ENCODE results near the gene FANCI. TPM values are rescaled to one million over a fixed set of nuclear protein-coding genes. Genes with fewer than 3 reads are reported as not detected.
A peak's percentile ranks its signal among the peaks of the same experiment; 100 is the strongest.

Gene FANCI
- total and polyA plus RNA-seq, 4 donors, result 3.2 to 11.9 (median 6.3) TPM

DNA sequence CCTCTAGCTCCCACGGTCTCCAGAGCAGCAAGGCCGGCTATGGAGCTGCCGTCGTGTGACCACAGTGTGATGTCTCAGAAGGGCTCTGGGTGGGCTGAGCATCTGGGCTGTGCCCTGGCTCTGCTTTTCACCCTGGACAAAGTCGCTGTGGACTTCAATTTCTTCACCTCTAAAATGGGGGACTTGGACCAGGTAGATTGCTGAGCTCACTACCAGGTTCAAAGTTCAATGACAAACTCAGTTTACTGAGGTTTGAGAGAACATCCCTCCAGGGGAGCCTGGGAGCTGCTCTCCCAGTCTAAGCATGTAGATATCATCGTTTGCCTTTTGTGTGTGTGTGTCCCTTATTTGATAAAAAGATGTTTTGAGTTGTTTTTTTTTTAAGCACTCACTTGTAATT lies 47.5 kb upstream of the FANCI start:
- Histone ChIP-seq H3K27ac (ENCODE audit: low read depth in 1 of 2, low read length in 1 of 2) (no peak overlapping the region), H3K9me3 (ENCODE audit: control insufficient read depth in 4 of 4, insufficient read depth in 3 of 4, low read length in 3 of 4) (peaks cover 0 to 2% (median 0%) of the 10 kb centered on the region in 4 donors), H3K4me1 (ENCODE audit: control insufficient read depth in 5 of 5, insufficient read depth in 5 of 5, low read length in 5 of 5) (peaks cover 0 to 16% (median 0%) of the 10 kb centered on the region in 5 donors), H3K9ac (ENCODE audit: insufficient read depth in 1 of 2, low read length in 2 of 2) (no peak overlapping the region), H3K4me3 (no peak overlapping the region), H3K27me3 (ENCODE audit: control insufficient read depth in 3 of 3, insufficient read depth in 3 of 3, low read length in 2 of 3) (no peaks in the 10 kb centered on the region), H3K36me3 (ENCODE audit: control insufficient read depth in 4 of 4, insufficient read depth in 4 of 4, low read length in 4 of 4) (peaks cover 12 to 41% (median 25%) of the 10 kb centered on the region in 4 donors)
- WGBS, 2 donors, result 89 to 95% methylated on average over 6 of the region's 6 CpGs
- TF ChIP-seq, protein P1, sequence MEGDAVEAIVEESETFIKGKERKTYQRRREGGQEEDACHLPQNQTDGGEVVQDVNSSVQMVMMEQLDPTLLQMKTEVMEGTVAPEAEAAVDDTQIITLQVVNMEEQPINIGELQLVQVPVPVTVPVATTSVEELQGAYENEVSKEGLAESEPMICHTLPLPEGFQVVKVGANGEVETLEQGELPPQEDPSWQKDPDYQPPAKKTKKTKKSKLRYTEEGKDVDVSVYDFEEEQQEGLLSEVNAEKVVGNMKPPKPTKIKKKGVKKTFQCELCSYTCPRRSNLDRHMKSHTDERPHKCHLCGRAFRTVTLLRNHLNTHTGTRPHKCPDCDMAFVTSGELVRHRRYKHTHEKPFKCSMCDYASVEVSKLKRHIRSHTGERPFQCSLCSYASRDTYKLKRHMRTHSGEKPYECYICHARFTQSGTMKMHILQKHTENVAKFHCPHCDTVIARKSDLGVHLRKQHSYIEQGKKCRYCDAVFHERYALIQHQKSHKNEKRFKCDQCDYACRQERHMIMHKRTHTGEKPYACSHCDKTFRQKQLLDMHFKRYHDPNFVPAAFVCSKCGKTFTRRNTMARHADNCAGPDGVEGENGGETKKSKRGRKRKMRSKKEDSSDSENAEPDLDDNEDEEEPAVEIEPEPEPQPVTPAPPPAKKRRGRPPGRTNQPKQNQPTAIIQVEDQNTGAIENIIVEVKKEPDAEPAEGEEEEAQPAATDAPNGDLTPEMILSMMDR (IDR thresholded peaks at IDR 0.05; ENCODE audit: control extremely low read depth, extremely low read depth), result no peak
- DNase-seq (no peak), ATAC-seq (ENCODE audit: insufficient read depth, low FRiP score) (no peak)

DNA sequence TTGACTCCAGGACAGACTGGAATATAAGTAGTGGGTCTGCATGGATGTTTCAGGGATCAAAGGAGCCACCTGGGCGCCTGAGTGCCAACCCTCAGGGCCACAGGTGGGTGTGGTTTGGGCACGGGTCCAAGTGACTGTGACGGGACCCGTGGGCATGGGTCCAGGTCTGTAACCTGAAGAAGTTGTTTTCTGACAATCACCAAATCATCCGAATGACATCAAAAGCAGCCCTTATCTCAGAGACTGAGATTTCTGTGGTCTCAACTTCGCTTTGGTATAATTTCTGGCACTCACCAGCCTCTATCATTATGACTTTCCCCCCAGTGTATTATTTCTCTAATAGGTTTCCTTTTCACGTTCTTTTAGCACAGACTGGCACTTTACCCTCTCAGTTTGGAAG lies 46.8 kb upstream of the FANCI start:
- TF ChIP-seq, protein P1 (IDR thresholded peaks at IDR 0.05; ENCODE audit: control extremely low read depth, extremely low read depth), result no peak
- no peak for ATAC-seq (ENCODE audit: insufficient read depth, low FRiP score)
- no peak overlapping the region for H3K9ac ChIP-seq (ENCODE audit: insufficient read depth in 1 of 2, low read length in 2 of 2)
- 55 to 57% methylated on average over 7 of the region's 7 CpGs for WGBS, 2 donors
- H3K36me3 ChIP-seq (ENCODE audit: control insufficient read depth in 4 of 4, insufficient read depth in 4 of 4, low read length in 4 of 4), result peaks cover 12 to 39% (median 24%) of the 10 kb centered on the region in 4 donors
- no peak overlapping the region for H3K4me3 ChIP-seq
- peak in 2 of 3 donors; percentile 19 to 44 for DNase-seq
- no peaks in the 10 kb centered on the region for H3K27me3 ChIP-seq (ENCODE audit: control insufficient read depth in 3 of 3, insufficient read depth in 3 of 3, low read length in 2 of 3)
- peaks cover 0 to 2% (median 0%) of the 10 kb centered on the region in 4 donors for H3K9me3 ChIP-seq (ENCODE audit: control insufficient read depth in 4 of 4, insufficient read depth in 3 of 4, low read length in 3 of 4)
- peaks cover 0 to 16% (median 0%) of the 10 kb centered on the region in 5 donors for H3K4me1 ChIP-seq (ENCODE audit: control insufficient read depth in 5 of 5, insufficient read depth in 5 of 5, low read length in 5 of 5)
- no peak overlapping the region for H3K27ac ChIP-seq (ENCODE audit: low read depth in 1 of 2, low read length in 1 of 2)

DNA sequence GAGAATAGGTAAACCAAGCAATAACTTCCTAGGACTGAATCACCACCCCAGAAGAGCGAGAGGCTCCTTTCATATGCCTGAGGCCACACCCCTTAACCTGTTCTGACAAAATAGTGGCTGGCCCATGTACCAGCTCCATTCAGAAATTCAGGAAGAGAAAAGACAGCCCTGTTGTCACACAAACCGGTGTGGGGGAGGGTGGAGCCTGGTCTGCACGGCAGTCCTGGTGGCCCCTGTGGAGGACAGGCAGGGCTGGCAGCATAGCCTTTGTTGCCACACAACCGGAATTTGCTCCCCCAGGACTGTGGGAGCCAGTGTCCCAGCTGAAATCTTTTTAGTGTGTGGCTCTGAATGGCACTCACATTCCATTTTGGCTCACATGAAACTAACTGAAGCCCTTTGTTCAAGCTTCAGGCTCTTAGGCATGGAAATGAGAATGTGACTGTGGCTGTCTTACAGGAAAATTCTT lies 46.2 kb upstream of the FANCI start:
- H3K4me3 ChIP-seq, result no peak overlapping the region
- WGBS, 2 donors, result 49 to 56% methylated on average over 4 of the region's 4 CpGs
- no peaks in the 10 kb centered on the region for H3K27me3 ChIP-seq (ENCODE audit: control insufficient read depth in 3 of 3, insufficient read depth in 3 of 3, low read length in 2 of 3)
- TF ChIP-seq, protein P1 (IDR thresholded peaks at IDR 0.05; ENCODE audit: control extremely low read depth, extremely low read depth), result no peak
- DNase-seq, result peak; percentile 54 to 77 (median 69)
- peaks cover 12 to 37% (median 24%) of the 10 kb centered on the region in 4 donors for H3K36me3 ChIP-seq (ENCODE audit: control insufficient read depth in 4 of 4, insufficient read depth in 4 of 4, low read length in 4 of 4)
- H3K9ac ChIP-seq (ENCODE audit: insufficient read depth in 1 of 2, low read length in 2 of 2), result no peak overlapping the region
- peak; percentile 58 for ATAC-seq (ENCODE audit: insufficient read depth, low FRiP score)
- H3K9me3 ChIP-seq (ENCODE audit: control insufficient read depth in 4 of 4, insufficient read depth in 3 of 4, low read length in 3 of 4), result peaks cover 0 to 2% (median 0%) of the 10 kb centered on the region in 4 donors
- H3K27ac ChIP-seq (ENCODE audit: low read depth in 1 of 2, low read length in 1 of 2), result peak overlapping the region in 1 of 2 donors; percentile 61
- peaks cover 0 to 16% (median 0%) of the 10 kb centered on the region in 5 donors for H3K4me1 ChIP-seq (ENCODE audit: control insufficient read depth in 5 of 5, insufficient read depth in 5 of 5, low read length in 5 of 5)

DNA sequence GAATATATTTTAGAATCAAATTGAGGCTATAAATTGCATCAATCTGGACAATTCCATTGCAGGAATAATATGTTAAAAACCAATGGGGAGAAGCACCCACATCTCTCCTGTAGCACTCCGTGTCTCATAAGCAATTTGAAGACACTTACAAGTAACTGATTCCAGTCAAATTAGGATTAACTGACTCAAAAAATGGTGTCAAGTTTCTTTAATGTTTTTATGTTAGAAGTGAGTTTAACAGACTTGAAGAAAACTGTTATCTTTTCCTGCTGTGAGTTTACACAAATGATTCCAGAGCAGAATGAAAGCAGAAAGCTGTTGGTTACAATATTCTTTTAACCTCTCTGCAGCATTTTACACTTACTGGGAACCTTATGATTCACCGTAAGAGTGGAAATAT lies 45.6 kb upstream of the FANCI start:
- H3K27me3 ChIP-seq (ENCODE audit: control insufficient read depth in 3 of 3, insufficient read depth in 3 of 3, low read length in 2 of 3), result no peaks in the 10 kb centered on the region
- DNase-seq, result no peak
- TF ChIP-seq, protein P1 (IDR thresholded peaks at IDR 0.05; ENCODE audit: control extremely low read depth, extremely low read depth), result no peak
- H3K9me3 ChIP-seq (ENCODE audit: control insufficient read depth in 4 of 4, insufficient read depth in 3 of 4, low read length in 3 of 4), result peaks cover 0 to 1% (median 0%) of the 10 kb centered on the region in 4 donors
- no peak overlapping the region for H3K4me3 ChIP-seq
- no peak for ATAC-seq (ENCODE audit: insufficient read depth, low FRiP score)
- no peak overlapping the region for H3K9ac ChIP-seq (ENCODE audit: insufficient read depth in 1 of 2, low read length in 2 of 2)
- 86 to 94% methylated on average over 2 of the region's 2 CpGs for WGBS, 2 donors
- peaks cover 0 to 16% (median 0%) of the 10 kb centered on the region in 5 donors for H3K4me1 ChIP-seq (ENCODE audit: control insufficient read depth in 5 of 5, insufficient read depth in 5 of 5, low read length in 5 of 5)
- H3K27ac ChIP-seq (ENCODE audit: low read depth in 1 of 2, low read length in 1 of 2), result no peak overlapping the region
- peaks cover 8 to 34% (median 18%) of the 10 kb centered on the region in 4 donors for H3K36me3 ChIP-seq (ENCODE audit: control insufficient read depth in 4 of 4, insufficient read depth in 4 of 4, low read length in 4 of 4)

Measured in lung (tissue), 12 donors.